Measurements from ENCODE around the gene ADGRF4. TPM values are rescaled to one million over a fixed set of nuclear protein-coding genes. Genes with fewer than 3 reads are reported as not detected.

The ADGRF4 gene
- total RNA-seq, 4 donors from 2014 or later, result 0.22 TPM; not detected in 3

- TF ChIP-seq, protein P1, sequence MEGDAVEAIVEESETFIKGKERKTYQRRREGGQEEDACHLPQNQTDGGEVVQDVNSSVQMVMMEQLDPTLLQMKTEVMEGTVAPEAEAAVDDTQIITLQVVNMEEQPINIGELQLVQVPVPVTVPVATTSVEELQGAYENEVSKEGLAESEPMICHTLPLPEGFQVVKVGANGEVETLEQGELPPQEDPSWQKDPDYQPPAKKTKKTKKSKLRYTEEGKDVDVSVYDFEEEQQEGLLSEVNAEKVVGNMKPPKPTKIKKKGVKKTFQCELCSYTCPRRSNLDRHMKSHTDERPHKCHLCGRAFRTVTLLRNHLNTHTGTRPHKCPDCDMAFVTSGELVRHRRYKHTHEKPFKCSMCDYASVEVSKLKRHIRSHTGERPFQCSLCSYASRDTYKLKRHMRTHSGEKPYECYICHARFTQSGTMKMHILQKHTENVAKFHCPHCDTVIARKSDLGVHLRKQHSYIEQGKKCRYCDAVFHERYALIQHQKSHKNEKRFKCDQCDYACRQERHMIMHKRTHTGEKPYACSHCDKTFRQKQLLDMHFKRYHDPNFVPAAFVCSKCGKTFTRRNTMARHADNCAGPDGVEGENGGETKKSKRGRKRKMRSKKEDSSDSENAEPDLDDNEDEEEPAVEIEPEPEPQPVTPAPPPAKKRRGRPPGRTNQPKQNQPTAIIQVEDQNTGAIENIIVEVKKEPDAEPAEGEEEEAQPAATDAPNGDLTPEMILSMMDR (IDR thresholded peaks at IDR 0.05; ENCODE audit: low read depth), result no peak
Observed at GRCh38 chr6:47661960-47662359, 36.4 kb upstream of the ADGRF4 start.

DNA sequence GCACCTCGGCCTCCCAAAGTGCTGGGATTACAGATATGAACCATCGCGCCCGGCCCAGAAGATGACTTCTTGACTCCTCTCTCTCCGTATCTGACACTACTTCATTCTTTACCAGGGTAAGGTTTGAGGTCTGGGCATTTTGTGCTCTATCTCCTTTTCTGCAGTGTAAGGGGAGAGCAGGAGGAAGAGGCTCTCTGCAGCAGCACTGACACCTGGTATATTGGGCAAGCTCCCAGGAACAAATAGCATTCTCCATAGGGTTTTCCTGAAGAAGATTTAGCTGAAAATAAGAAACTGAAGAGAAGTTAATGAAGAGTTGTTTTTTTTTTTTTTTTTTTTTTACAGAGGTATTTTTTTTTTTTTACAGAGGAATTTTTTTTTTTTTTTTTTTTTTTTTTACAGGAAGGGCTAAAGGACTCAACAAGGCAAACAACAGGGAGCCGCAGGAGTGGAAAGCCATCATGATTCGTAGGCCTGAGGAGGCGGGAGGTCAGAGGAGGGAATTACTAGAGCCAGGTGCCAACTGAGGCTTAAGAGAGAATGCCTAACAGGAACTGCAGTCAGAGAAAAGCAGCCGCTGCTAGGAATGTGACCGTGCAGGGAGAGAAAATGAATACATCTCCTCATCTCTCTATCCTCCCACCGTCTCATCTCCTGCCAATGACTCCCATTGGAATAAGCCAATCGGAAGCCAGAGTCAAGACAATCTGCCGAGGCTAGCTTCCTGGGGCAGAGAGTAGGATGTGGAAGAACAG lies 34.7 kb upstream of the ADGRF4 start:
- TF ChIP-seq, protein P1 (IDR thresholded peaks at IDR 0.05; ENCODE audit: low read depth), result no peak

DNA sequence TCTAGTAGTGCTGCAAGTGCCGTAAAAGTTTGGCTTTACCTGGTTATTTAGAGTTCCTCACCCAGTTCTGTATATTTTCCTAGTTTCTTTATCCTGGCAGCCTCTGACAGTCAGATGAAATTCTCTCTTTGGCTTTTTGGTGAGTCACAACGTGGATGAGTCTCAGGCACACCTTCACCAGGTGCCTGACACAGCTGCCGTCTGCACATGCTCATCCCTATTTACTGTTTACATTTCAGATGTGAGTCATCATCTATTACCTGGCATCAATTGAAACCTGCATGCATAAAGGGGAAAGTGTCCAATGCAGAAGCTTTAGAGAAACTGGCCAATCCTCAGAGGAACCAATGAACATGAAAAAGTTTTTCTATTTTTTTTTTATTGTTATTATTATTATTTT lies 33.3 kb upstream of the ADGRF4 start:
- TF ChIP-seq, protein P1 (IDR thresholded peaks at IDR 0.05; ENCODE audit: low read depth), result no peak

DNA sequence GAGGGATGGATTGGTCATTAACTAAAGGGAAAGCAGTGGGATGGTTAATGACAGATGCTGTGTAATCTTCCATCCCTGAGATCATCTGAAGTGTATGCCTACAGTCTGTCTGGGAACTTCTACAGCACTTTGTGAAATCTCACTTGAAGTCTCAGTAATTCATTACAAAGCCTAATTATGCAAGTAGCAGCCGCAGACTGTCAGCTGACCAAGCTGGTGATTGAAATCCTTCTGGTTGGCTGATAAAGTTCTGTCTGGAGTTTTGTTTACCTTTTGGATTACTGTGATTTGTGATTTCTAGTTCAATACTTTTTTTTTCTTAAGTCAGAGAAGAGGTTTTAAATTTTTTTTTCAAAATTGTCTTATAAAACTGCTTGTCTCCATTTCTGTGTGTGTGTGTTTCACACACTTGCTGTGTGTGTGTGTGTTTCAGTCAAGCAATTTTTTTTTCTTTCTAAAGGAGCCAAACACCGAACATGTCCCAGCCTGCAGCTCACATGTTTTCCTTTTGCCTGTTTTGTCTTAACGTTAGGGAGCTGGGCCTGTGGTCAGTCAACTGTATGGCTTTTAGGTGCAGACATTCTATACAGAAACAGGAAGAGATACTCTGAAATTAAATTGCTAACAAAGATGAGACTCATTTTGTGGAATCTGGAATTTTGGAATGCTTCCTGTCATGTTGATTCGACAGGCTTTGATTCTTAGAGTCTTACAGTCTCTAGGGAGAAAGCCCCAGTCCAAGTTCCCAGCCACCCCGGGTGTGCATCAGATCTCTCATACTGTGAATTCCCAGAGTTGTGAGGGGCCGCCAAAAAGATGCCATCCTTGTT lies 28.5 kb upstream of the ADGRF4 start:
- TF ChIP-seq, protein P1 (IDR thresholded peaks at IDR 0.05; ENCODE audit: low read depth), result no peak

GRCh38 chr6:47670851-47671250 lies 27.5 kb upstream of the ADGRF4 start:
- TF ChIP-seq, protein P1 (IDR thresholded peaks at IDR 0.05; ENCODE audit: low read depth), result no peak

GRCh38 chr6:47671777-47672176 lies 26.6 kb upstream of the ADGRF4 start:
- TF ChIP-seq, protein P1 (IDR thresholded peaks at IDR 0.05; ENCODE audit: low read depth), result no peak

DNA sequence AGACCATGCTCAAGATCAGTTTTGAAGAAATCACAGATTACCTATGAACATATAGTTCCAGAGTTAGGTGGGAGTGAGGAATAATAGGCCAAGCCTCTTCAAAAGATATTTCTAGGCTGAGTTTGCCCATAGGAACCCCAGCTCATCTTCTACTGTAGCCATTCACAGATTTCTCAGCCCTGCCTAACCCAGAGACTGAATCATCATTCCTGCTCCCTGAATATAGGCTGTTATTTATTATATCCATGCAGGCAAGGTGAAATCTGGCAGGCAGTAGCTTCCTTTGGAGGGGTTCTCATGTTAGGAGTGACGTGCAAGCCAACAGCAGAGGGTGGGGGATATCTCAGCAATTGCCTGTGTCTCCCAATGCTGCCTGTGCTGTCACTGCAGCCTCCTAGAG lies 25.6 kb upstream of the ADGRF4 start:
- TF ChIP-seq, protein P1 (IDR thresholded peaks at IDR 0.05; ENCODE audit: low read depth), result no peak

Data from subcutaneous adipose tissue (tissue), 4 donors.